ENCODE data around the gene RANBP1. TPM values are rescaled to one million over a fixed set of nuclear protein-coding genes. Genes with fewer than 3 reads are reported as not detected.
A peak's percentile ranks its signal among the peaks of the same experiment; 100 is the strongest.

Gene RANBP1
- total and polyA plus RNA-seq, 9 of the 15 experiments (the other 6 are each of a cell fraction or from before 2014, with no cell fraction given) = 162 to 2,891 (median 1,289) TPM

- TF ChIP-seq BRF1 (IDR thresholded peaks at IDR 0.05; ENCODE audit: borderline replicate concordance, extremely low read depth, insufficient read length) = no peak
- no peak for TF ChIP-seq CREB1 (IDR thresholded peaks at IDR 0.05)
- TF ChIP-seq CREB1 (CRISPR knock-in tag; IDR thresholded peaks at IDR 0.05) = 0 out of 2 replicates have a peak, but pooled peaks have one; percentile 30
- peak; percentile 28; the same call in 1 of the 2 replicates for TF ChIP-seq REST (IDR thresholded peaks at IDR 0.05; ENCODE audit: borderline replicate concordance)
- TF ChIP-seq REST (CRISPR knock-in tag; IDR thresholded peaks at IDR 0.05; ENCODE audit: low read depth) = no peak
- no peak for TF ChIP-seq NCOA6 (IDR thresholded peaks at IDR 0.05)
- TF ChIP-seq BRCA1 (IDR thresholded peaks at IDR 0.05) = no peak
- 0 out of 2 replicates have a peak, but pooled peaks have one; percentile 7 for TF ChIP-seq BRCA1 (CRISPR knock-in tag; IDR thresholded peaks at IDR 0.05)
- TF ChIP-seq CCNT2 (IDR thresholded peaks at IDR 0.05; ENCODE audit: borderline replicate concordance, extremely low read depth, insufficient read length, low read depth, low read length) = no peak
- no peak; the same call in 1 of the 2 replicates for TF ChIP-seq STAT6 (CRISPR knock-in tag; IDR thresholded peaks at IDR 0.05)
- TF ChIP-seq ZFP36 (IDR thresholded peaks at IDR 0.05; ENCODE audit: low read depth, low read length, partially characterized antibody) = no peak
- TF ChIP-seq ZNF12 (CRISPR knock-in tag; IDR thresholded peaks at IDR 0.05) = peak; percentile 33; the same call in 1 of the 2 replicates
- TF ChIP-seq TCF7 (IDR thresholded peaks at IDR 0.05; ENCODE audit: borderline replicate concordance) = 0 out of 2 replicates have a peak, but pooled peaks have one; percentile 41
- TF ChIP-seq TRIM25 (IDR thresholded peaks at IDR 0.05; ENCODE audit: borderline replicate concordance) = no peak
- no peak for TF ChIP-seq NELFE (IDR thresholded peaks at IDR 0.05; ENCODE audit: insufficient read depth, insufficient read length)
- no peak; the same call in 1 of the 2 replicates for TF ChIP-seq RUNX1 (IDR thresholded peaks at IDR 0.05; ENCODE audit: low read depth)
- peak; percentile 80 for TF ChIP-seq ZBTB7A (IDR thresholded peaks at IDR 0.05; ENCODE audit: borderline replicate concordance, control insufficient read depth, low read depth, low read length)
Measured at GRCh38 chr22:20153945-20154344, 38.0 kb downstream of the RANBP1 start (continued).

Measured in K562 (cell line).